H7 (cell line): ENCODE measurements around the gene INPP5B. TPM values are rescaled to one million over a fixed set of nuclear protein-coding genes. Genes with fewer than 3 reads are reported as not detected.
"Not testable (repeated sequence)": the region's sequence is repeated elsewhere in the genome, so short reads cannot be mapped to it uniquely, and the experiment has no call there.

Experiments
- DNase-seq: peaks from one replicate; pipeline ENCODE4 v3.0.0; 2012
- H3K27me3 ChIP-seq: 2 replicates; pipeline ENCODE4 v1.6.0; 2011; ENCODE audit warnings: mild to moderate bottlenecking, low read length; ENCODE audit not compliant: control insufficient read depth, insufficient read depth
- H3K36me3 ChIP-seq: replicated peaks from 2 replicates; pipeline ENCODE4 v1.5.1; 2011; ENCODE audit warnings: low read length; ENCODE audit not compliant: control insufficient read depth, insufficient read depth
- H3K4me3 ChIP-seq: 2 replicates; pipeline ENCODE4 v1.5.1; 2011; ENCODE audit warnings: low read depth, mild to moderate bottlenecking, control low read depth, low read length, moderate library complexity; ENCODE audit not compliant: insufficient read depth
- total RNA-seq: library from RNA; depleted of rRNA; stranded (reverse); fragments of >200 nt; shearing (Covaris generic); gene quantifications from 2 replicates; pipeline ENCODE4 v1.2.3, GENCODE V29; 2014; rRNA removed

INPP5B gene
- 34.3 and 35.7 TPM in 2 replicates for total RNA-seq

DNA sequence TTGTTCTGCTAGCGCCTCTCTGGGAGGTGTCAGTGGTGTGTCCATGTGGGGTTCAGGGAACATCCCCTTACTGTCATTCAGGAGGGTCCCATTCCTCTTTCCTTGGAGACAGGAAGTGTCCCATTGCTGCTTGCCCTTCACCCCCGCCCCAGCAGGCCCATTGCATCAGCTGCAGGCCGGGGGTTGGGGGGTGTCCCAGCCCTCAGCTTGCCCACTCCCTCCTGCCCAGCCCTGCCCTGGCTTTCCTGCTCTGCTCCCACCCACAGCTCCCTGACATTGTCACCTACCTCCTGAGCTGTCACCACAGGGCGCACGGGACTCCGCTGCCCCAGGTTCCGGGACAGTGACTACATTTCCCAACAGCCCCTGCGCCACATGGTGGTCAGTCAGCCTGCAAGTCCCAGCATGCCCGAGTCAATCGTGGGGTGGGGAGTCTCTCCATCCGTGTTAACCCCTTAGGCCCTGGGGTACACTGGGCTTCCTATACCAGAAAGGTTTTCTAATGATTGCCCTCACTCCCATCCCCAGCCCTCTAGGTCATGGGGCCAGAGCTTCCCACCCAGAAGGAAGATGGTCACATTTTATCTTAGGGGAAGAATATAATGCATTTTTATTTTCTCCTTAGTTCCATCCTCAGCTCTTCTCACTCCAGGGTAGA lies at the start of gene INPP5B:
Gene INPP5B, minus strand, starts transcription at position 351 of the 658 bp plus-strand sequence. CDS start 745 bp downstream, outside the sequence.
- peak within 1 kb of the TSS; percentile 74 for H3K4me3 ChIP-seq
- peaks cover 2% of the 10 kb centered on the region for H3K36me3 ChIP-seq
- no peaks in the 10 kb centered on the region for H3K27me3 ChIP-seq
- peak; percentile 97 for DNase-seq

- peak; percentile 88 for DNase-seq
- Histone ChIP-seq H3K4me3 (peak overlapping the region; percentile 37; the same call in 1 of the 2 replicates), H3K36me3 (peaks cover 11% of the 10 kb centered on the region), H3K27me3 (no peaks in the 10 kb centered on the region)
Measured at GRCh38 chr1:37995751-37996345, 49.0 kb upstream of the INPP5B start.

- no peaks in the 10 kb centered on the region for H3K27me3 ChIP-seq
- DNase-seq, result no peak
- H3K4me3 ChIP-seq, result no peak overlapping the region; the same call in 1 of the 2 replicates
- H3K36me3 ChIP-seq, result peaks cover 11% of the 10 kb centered on the region
Measured at GRCh38 chr1:37994886-37995566, 48.2 kb upstream of the INPP5B start.

- Histone ChIP-seq H3K4me3 (peak overlapping the region; percentile 100), H3K36me3 (peaks cover 19% of the 10 kb centered on the region), H3K27me3 (no peaks in the 10 kb centered on the region)
- peak; percentile 68 for DNase-seq
Measured at GRCh38 chr1:37989361-37989930, 42.6 kb upstream of the INPP5B start.

DNA sequence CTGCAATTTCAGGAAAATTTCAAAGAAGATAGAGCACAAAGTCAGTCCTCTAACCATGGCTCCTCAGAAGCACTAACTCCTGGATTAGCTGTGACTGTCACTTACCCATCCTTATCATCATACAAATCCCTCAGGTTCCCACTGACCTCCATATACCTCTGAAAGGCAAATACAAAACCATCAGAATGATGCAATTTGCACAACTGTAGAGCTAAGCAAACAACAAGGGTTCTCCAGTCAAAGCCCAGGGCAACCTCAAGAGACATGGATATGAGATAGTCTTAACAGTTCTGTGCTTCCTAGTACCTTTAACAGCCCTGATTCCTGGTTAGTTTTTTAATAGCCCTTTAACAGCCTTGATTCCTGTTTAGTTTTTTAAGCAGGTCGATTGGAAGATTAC lies 40.8 kb upstream of the INPP5B start:
- Histone ChIP-seq H3K4me3 (no peak overlapping the region), H3K27me3 (no peaks in the 10 kb centered on the region), H3K36me3 (peaks cover 29% of the 10 kb centered on the region)
- no peak for DNase-seq

DNA sequence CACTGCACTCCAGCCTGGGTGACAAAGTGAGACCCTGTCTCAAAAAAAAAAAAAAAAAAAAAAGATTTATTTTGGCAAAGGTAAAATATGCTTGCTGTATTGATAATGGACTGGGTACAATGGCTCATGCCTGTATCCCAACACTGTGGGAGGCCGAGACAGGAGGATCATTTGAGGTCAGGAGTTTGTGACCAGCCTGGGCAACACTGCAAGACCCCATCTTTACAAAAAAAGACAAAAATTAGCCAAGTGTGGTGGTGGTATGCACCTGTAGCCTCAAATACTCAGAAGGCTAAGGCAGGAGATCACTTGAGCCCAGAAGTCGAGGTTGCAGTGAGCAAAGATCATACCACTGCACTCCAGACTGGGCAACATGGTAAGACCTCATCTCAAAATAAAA lies 36.7 kb upstream of the INPP5B start:
- Histone ChIP-seq H3K27me3 (no peaks in the 10 kb centered on the region), H3K4me3 (no peak overlapping the region), H3K36me3 (peaks cover 50% of the 10 kb centered on the region)
- DNase-seq, result no peak

DNA sequence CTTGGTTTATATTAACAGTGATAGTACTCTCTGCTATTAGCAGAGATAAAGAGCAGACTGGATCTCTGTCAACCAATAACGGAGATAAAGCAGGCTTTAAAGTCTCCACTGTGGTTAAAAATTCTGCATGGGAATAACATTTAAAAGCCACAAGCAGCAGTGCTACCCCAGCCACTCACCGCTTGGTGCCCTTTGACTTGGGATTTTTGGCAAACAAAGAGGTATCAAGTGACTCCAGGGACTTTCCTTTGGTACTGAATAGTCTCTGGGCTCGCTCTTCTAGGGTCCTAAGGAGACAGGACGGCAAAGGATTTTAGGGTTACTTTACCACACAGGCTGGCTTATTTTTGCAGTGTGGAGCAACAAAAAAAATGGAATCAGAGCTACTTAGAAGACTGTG lies 31.7 kb upstream of the INPP5B start:
- no peak for DNase-seq
- H3K27me3 ChIP-seq, result no peaks in the 10 kb centered on the region
- H3K36me3 ChIP-seq, result peaks cover 41% of the 10 kb centered on the region
- H3K4me3 ChIP-seq, result no peak overlapping the region

GRCh38 chr1:37975083-37975482 lies 28.2 kb upstream of the INPP5B start:
- H3K36me3 ChIP-seq, result peaks cover 30% of the 10 kb centered on the region
- not testable (repeated sequence) for H3K27me3 ChIP-seq, H3K4me3 ChIP-seq
- DNase-seq, result peak; percentile 55

- no peak for DNase-seq
- H3K36me3 ChIP-seq, result peaks cover 26% of the 10 kb centered on the region
- no peak overlapping the region for H3K4me3 ChIP-seq
- no peaks in the 10 kb centered on the region for H3K27me3 ChIP-seq
Measured at GRCh38 chr1:37974567-37974966, 27.7 kb upstream of the INPP5B start.

GRCh38 chr1:37973684-37974083 lies 26.8 kb upstream of the INPP5B start:
- DNase-seq, H3K4me3 ChIP-seq, H3K27me3 ChIP-seq: not testable (repeated sequence)
- peaks cover 26% of the 10 kb centered on the region for H3K36me3 ChIP-seq

GRCh38 chr1:37965301-37965700 lies 18.4 kb upstream of the INPP5B start:
- no peaks in the 10 kb centered on the region for H3K27me3 ChIP-seq
- H3K36me3 ChIP-seq, result peaks cover 21% of the 10 kb centered on the region
- no peak for DNase-seq
- no peak overlapping the region for H3K4me3 ChIP-seq

DNA sequence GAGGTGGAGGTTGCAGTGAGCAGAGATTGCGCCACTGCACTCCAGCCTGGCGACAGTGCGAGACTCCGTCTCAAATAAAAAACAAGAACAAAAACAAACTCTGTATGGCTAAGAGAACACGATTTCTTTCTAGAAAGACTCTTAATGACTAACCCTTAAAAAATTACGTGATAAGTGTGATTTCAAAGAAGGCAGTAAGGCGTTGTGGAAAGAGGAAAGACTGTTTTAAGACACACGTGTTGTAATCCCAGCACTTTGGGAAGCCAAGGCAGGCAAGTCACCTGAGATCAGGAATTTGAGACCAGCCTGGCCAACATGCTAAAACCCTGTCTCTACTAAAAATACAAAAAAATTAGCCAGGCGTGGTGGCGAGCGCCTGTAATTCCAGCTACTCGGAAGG lies 17.3 kb upstream of the INPP5B start:
- H3K4me3 ChIP-seq, DNase-seq, H3K27me3 ChIP-seq: not testable (repeated sequence)
- peaks cover 23% of the 10 kb centered on the region for H3K36me3 ChIP-seq

- no peak overlapping the region for H3K4me3 ChIP-seq
- no peak for DNase-seq
- peaks cover 18% of the 10 kb centered on the region for H3K36me3 ChIP-seq
- H3K27me3 ChIP-seq, result no peaks in the 10 kb centered on the region
Measured at GRCh38 chr1:37958690-37959089, 11.8 kb upstream of the INPP5B start.

DNA sequence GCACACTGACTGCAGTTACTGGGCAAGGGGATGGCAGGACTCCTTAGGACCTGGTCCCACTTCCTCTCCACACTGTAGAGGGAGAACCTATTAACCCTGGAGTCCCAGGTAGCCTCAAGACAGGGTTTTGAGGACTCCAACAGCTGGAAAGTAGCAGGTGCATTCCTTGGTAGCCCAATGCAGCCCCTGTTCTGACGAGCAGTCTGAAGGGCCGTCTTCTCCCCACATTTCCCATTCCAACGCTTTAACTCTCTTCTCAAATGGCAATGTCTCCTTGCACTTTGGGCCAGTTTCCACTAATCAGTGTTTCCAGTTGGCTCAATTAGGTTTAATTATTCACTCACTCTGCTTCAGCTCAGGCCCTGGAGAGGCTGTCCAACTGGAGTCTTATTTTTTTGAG lies 8.8 kb upstream of the INPP5B start:
- no peak overlapping the region for H3K4me3 ChIP-seq
- DNase-seq, result no peak
- peaks cover 18% of the 10 kb centered on the region for H3K36me3 ChIP-seq
- H3K27me3 ChIP-seq, result no peaks in the 10 kb centered on the region
